Hematopoietic multipotent progenitor cell treated with erythropoietin and hydrocortisone succinate and interleukin-3 and kit ligand, for 4 days (in vitro differentiated cells): ENCODE results near the gene GIGYF2.

ENCODE experiments used
- DNase-seq: peaks from one replicate; pipeline ENCODE4 v3.0.0-alpha.2; 2015

The GIGYF2 gene

GRCh38 chr2:232761301-232761907 lies 64.3 kb downstream of the GIGYF2 start:
- peak; percentile 63 for DNase-seq

GRCh38 chr2:232767866-232768265 lies 70.7 kb downstream of the GIGYF2 start:
- DNase-seq: no peak

DNA sequence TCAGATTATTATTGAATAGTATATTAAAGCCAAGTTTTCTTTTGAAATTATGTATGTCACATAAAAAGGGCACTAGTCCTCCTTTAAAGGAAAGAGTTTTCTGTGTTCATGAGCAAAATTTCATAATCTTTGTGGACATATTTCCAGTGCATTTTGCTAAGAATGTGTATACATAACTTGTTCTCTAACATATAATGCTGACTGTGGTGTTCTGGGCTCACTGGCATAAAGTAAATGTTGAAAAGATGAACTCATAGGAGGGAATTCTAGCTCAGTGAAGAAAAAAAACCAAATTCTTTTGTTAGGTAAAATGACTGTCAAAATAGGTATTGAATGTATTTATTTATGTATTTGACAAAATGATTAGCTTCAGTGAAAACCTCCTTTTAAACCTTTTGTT lies 73.1 kb downstream of the GIGYF2 start:
- no peak for DNase-seq

- no peak for DNase-seq
These were observed 74.7 kb downstream of the GIGYF2 start for GRCh38 chr2:232771870-232772269.

- no peak for DNase-seq
These were observed 75.4 kb downstream of the GIGYF2 start for GRCh38 chr2:232772531-232772930.

GRCh38 chr2:232773815-232774214 lies 76.7 kb downstream of the GIGYF2 start:
- no peak for DNase-seq

DNA sequence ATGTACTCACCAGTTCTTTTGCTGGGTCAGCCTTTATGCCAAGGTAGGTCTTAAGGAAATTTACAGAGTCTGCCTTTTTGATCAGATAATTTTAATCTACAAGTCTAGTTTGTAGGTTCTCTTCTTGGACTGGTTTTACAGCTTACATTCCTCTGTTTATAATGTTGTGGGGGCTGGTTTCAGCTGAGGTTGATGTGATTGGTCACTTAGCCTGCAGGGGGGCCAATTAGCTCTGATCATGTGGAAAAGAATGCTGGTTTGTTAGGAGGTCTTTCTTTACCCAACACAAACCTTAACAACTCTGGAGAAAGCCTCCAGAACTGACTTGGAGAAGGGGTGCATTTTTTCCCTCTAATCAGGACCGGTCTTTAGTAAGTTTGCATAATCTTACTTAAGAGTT lies 79.3 kb downstream of the GIGYF2 start, which contains the start of gene KCNJ13:
KCNJ13 (minus strand) TSS at position 131 of the 400 bp plus-strand sequence. CDS start 5,203 bp downstream, outside the sequence.
- DNase-seq: no peak

GRCh38 chr2:232777276-232777675 lies 80.1 kb downstream of the GIGYF2 start:
- DNase-seq: no peak

- DNase-seq: no peak
These were observed 82.3 kb downstream of the GIGYF2 start for GRCh38 chr2:232779465-232779864.

DNA sequence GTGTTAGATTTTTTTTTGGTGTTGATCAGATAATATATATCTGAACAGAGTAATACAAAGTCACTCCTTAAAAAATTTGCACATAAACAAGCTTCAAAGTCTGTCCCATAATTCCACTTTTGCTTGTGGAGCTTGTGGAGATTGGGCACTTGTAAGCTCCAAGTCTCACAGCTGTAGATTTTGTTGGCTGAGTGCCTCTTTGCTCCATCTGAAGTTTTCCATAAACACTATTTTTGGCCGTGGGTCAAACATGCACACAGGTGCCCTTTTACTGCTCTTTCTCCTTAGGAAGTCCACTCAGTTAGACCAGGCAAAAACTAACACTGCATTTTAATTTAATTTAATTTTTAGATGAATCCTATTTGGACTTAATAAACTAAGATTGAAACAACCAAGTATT lies 82.8 kb downstream of the GIGYF2 start:
- DNase-seq: no peak

- peak; percentile 58 for DNase-seq
These were observed 84.6 kb downstream of the GIGYF2 start for GRCh38 chr2:232781765-232782164.

DNA sequence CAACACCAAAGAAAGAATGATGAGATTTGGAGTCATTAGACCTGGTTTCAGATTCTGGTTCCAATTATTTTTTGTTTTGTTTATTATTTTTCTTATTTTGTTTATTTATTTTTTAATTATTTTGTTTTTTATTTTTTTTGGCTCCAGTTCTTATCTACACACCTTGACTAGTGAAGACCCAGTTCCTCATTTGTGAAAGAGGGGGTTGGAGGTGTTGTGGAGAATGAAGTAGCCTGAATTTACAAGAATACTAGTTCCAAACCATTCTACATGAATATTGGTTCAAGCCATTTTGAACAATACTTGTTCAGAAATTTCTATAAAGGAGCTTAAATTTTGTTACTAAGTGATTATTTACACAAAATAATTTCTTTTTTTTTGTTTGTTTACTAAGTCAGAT lies 86.1 kb downstream of the GIGYF2 start:
- no peak for DNase-seq

GRCh38 chr2:232787806-232788205 lies 90.7 kb downstream of the GIGYF2 start:
- DNase-seq: no peak

- no peak for DNase-seq
These were observed 92.0 kb downstream of the GIGYF2 start for GRCh38 chr2:232789082-232789481.

DNA sequence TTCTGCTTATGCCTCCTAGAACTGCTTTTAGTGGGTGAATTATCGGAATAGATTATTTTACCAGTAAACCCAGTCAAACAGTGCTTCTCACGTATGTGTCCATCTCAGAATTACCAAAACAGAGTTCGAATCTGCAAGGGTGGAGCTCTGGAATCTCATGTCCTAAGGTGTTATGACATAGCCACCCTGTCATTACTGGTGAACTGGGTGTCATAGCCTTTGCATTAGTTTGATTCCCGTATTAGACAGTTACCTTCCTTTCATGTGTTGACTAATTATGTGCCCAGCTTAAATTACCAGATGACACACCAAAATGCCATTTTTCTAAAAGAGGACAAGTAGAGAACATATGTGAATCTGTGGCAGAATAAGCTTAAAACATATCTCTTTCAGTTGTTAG lies 94.4 kb downstream of the GIGYF2 start:
- DNase-seq: no peak

- DNase-seq: no peak
These were observed 96.1 kb downstream of the GIGYF2 start for GRCh38 chr2:232793271-232793670.

DNA sequence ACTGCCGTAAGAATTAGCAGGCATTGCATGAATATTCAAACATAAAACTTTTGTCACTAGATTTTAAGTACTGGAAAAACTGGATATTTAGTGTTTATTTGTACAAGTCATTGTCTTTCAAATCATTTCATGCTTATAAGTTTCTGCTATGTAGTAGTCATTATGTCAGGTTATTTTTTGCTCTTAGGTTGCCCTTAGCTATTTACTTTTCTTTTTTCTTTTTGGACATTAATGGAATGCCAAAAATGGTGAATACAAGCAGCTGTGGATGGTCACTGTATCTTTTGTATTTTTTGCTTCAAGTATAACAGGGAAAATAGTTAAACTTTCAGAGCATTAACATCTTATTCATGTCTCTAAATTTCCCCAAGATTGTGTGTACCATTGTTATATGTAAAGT lies 97.8 kb downstream of the GIGYF2 start:
- no peak for DNase-seq

DNA sequence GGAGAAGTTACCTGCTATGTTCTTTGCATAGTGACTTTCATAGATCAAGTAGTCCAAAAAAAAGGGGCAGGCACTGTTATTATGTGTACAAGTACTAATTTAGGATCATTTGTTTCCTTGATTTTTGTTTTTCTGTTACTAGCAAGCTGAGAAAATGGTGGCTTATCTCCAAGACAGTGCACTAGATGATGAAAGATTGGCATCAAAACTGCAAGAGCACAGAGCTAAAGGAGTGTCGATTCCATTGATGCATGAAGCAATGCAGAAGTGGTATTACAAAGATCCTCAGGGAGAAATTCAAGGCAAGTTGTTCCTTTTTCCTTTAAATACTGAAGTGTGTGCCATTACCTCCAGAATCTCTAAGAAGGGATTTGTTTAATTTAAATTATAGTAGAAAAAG lies 98.8 kb downstream of the GIGYF2 start:
- DNase-seq: no peak

- DNase-seq: no peak
These were observed 101.1 kb downstream of the GIGYF2 start for GRCh38 chr2:232798187-232798586.

GRCh38 chr2:232800166-232800565 lies 103.0 kb downstream of the GIGYF2 start:
- DNase-seq: no peak

GRCh38 chr2:232802091-232802490 lies 105.0 kb downstream of the GIGYF2 start:
- peak; percentile 58 for DNase-seq

- peak; percentile 13 for DNase-seq
These were observed 112.4 kb downstream of the GIGYF2 start for GRCh38 chr2:232809349-232810124.

DNA sequence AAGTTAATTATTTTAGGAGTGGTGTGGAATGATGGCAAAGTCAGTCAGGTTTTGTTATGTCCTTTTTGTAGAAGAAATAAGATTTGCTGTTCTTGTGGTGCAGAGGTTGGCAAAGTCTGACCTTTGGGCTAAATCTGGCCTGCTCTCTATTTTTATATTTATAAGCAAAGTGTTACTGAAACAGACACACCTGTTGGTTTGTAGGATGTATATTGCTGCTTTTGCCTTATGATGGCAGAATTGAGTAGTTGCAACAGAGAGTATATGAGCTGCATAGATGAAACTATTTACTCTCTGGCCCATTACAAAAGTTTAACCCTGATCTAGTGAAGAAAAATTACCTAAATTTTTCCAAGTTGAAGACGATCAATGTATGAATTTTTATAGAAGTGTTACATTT lies 113.3 kb downstream of the GIGYF2 start:
- DNase-seq: no peak

DNA sequence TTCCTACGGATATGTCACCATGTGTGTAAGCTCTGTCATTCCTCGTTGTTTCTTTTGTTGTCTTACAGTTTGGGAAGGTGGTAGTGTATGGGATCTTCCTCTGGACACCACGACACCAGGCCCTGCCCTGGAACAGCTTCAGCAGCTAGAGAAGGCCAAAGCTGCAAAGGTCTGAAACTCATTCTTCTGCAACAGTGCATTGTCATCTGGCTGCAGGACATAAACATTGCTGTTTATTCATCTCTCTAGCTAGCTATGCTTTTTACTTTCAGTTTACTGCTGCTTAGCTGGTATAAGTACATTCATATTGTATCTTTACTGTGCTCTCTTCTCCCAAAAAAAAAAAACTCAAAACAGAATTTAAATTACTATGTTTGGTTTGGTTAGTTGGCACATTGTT lies 118.4 kb downstream of the GIGYF2 start:
- DNase-seq: no peak

- no peak for DNase-seq
These were observed 119.5 kb downstream of the GIGYF2 start for GRCh38 chr2:232816657-232817056.
